IPS-20b (cell line): ENCODE measurements around the gene TRAF3.
"Not testable (repeated sequence)": the region's sequence is repeated elsewhere in the genome, so short reads cannot be mapped to it uniquely, and the experiment has no call there.

ENCODE experiments used
- H3K27ac ChIP-seq: one replicate; pipeline ENCODE4 v1.5.1; 2013; ENCODE audit warnings: low read length
- H3K27me3 ChIP-seq: 2 replicates; pipeline ENCODE4 v1.6.1; 2013; ENCODE audit warnings: mild to moderate bottlenecking, low read length, inconsistent platforms; ENCODE audit not compliant: insufficient read depth
- H3K36me3 ChIP-seq: 2 replicates; pipeline ENCODE4 v1.6.1; 2013; ENCODE audit warnings: low read depth, mild to moderate bottlenecking, inconsistent platforms, low read length, moderate library complexity; ENCODE audit not compliant: insufficient read depth
- H3K4me1 ChIP-seq: 2 replicates; pipeline ENCODE4 v1.6.1; 2013; ENCODE audit warnings: mild to moderate bottlenecking, control low read depth, inconsistent platforms, low read length, moderate library complexity; ENCODE audit not compliant: insufficient read depth
- H3K4me3 ChIP-seq: 2 replicates; pipeline ENCODE4 v1.5.1; 2013; ENCODE audit warnings: mild to moderate bottlenecking, low read length, inconsistent platforms
- H3K9ac ChIP-seq: 2 replicates; pipeline ENCODE4 v1.6.1; 2013; ENCODE audit warnings: low read depth, mild to moderate bottlenecking, inconsistent platforms, low read length, moderate library complexity
- H3K9me3 ChIP-seq: 2 replicates; pipeline ENCODE4 v1.6.1; 2013; ENCODE audit warnings: mild to moderate bottlenecking, low read depth, low read length, inconsistent platforms; ENCODE audit not compliant: insufficient read depth

Gene TRAF3

GRCh38 chr14:102867826-102868580 lies 90.8 kb downstream of the TRAF3 start:
- Histone ChIP-seq H3K27me3 (no peaks in the 10 kb centered on the region), H3K9ac (no peak overlapping the region), H3K4me1 (no peaks in the 10 kb centered on the region; the same call in 1 of the 2 replicates), H3K9me3 (no peaks in the 10 kb centered on the region), H3K4me3 (no peak overlapping the region), H3K36me3 (no peaks in the 10 kb centered on the region), H3K27ac (no peak overlapping the region)

GRCh38 chr14:102868956-102869547 lies 91.8 kb downstream of the TRAF3 start:
- Histone ChIP-seq H3K9ac (no peak overlapping the region), H3K27me3 (no peaks in the 10 kb centered on the region), H3K9me3 (no peaks in the 10 kb centered on the region), H3K4me1 (no peaks in the 10 kb centered on the region; the same call in 1 of the 2 replicates), H3K4me3 (no peak overlapping the region), H3K27ac (no peak overlapping the region), H3K36me3 (no peaks in the 10 kb centered on the region)

GRCh38 chr14:102870246-102870645 lies 93.0 kb downstream of the TRAF3 start:
- Histone ChIP-seq H3K27me3 (no peaks in the 10 kb centered on the region), H3K27ac (no peak overlapping the region), H3K9ac (no peak overlapping the region), H3K4me3 (no peak overlapping the region), H3K4me1 (no peaks in the 10 kb centered on the region; the same call in 1 of the 2 replicates), H3K36me3 (no peaks in the 10 kb centered on the region), H3K9me3 (no peaks in the 10 kb centered on the region)

GRCh38 chr14:102870994-102871831 lies 94.0 kb downstream of the TRAF3 start:
- H3K36me3 ChIP-seq: peaks cover 4% of the 10 kb centered on the region

GRCh38 chr14:102872020-102872419 lies 94.8 kb downstream of the TRAF3 start:
- H3K9ac ChIP-seq: no peak overlapping the region
- no peak overlapping the region for H3K27ac ChIP-seq
- H3K4me3 ChIP-seq: no peak overlapping the region
- no peaks in the 10 kb centered on the region for H3K4me1 ChIP-seq
- no peaks in the 10 kb centered on the region for H3K27me3 ChIP-seq
- no peaks in the 10 kb centered on the region for H3K9me3 ChIP-seq
- peaks cover 10% of the 10 kb centered on the region for H3K36me3 ChIP-seq

More at GRCh38 chr14:102870994-102871831, 94.0 kb downstream of the TRAF3 start:
- H3K9ac ChIP-seq: no peak overlapping the region
- H3K27me3 ChIP-seq: no peaks in the 10 kb centered on the region
- no peak overlapping the region for H3K4me3 ChIP-seq
- H3K4me1 ChIP-seq: no peaks in the 10 kb centered on the region; the same call in 1 of the 2 replicates
- no peak overlapping the region for H3K27ac ChIP-seq
- no peaks in the 10 kb centered on the region for H3K9me3 ChIP-seq

- H3K9ac ChIP-seq: no peak overlapping the region
- peaks cover 18% of the 10 kb centered on the region for H3K36me3 ChIP-seq
- H3K4me1 ChIP-seq: no peaks in the 10 kb centered on the region
- H3K4me3 ChIP-seq: no peak overlapping the region
- no peaks in the 10 kb centered on the region for H3K9me3 ChIP-seq
- H3K27ac ChIP-seq: no peak overlapping the region
- H3K27me3 ChIP-seq: no peaks in the 10 kb centered on the region
Observed at GRCh38 chr14:102873131-102873530, 95.9 kb downstream of the TRAF3 start.

GRCh38 chr14:102873546-102874061 lies 96.4 kb downstream of the TRAF3 start:
- no peak overlapping the region for H3K4me3 ChIP-seq
- no peak overlapping the region for H3K27ac ChIP-seq
- no peaks in the 10 kb centered on the region for H3K27me3 ChIP-seq
- no peaks in the 10 kb centered on the region; the same call in 1 of the 2 replicates for H3K4me1 ChIP-seq
- H3K9me3 ChIP-seq: no peaks in the 10 kb centered on the region
- peaks cover 18% of the 10 kb centered on the region for H3K36me3 ChIP-seq
- H3K9ac ChIP-seq: no peak overlapping the region

GRCh38 chr14:102875652-102876051 lies 98.4 kb downstream of the TRAF3 start:
- no peaks in the 10 kb centered on the region for H3K27me3 ChIP-seq
- H3K4me1 ChIP-seq: no peaks in the 10 kb centered on the region; the same call in 1 of the 2 replicates
- H3K9me3 ChIP-seq: no peaks in the 10 kb centered on the region
- no peak overlapping the region for H3K9ac ChIP-seq
- peaks cover 18% of the 10 kb centered on the region for H3K36me3 ChIP-seq
- no peak overlapping the region for H3K4me3 ChIP-seq
- no peak overlapping the region for H3K27ac ChIP-seq

GRCh38 chr14:102877511-102877910 lies 100.3 kb downstream of the TRAF3 start:
- H3K36me3 ChIP-seq: peaks cover 18% of the 10 kb centered on the region
- not testable (repeated sequence) for H3K4me1 ChIP-seq, H3K9me3 ChIP-seq, H3K9ac ChIP-seq, H3K4me3 ChIP-seq, H3K27ac ChIP-seq, H3K27me3 ChIP-seq

GRCh38 chr14:102878174-102878969 lies 101.1 kb downstream of the TRAF3 start:
- no peak overlapping the region for H3K4me3 ChIP-seq
- peaks cover 18% of the 10 kb centered on the region for H3K36me3 ChIP-seq
- no peaks in the 10 kb centered on the region for H3K27me3 ChIP-seq
- no peak overlapping the region for H3K9ac ChIP-seq
- H3K27ac ChIP-seq: no peak overlapping the region
- no peaks in the 10 kb centered on the region; the same call in 1 of the 2 replicates for H3K4me1 ChIP-seq
- no peaks in the 10 kb centered on the region for H3K9me3 ChIP-seq

- peaks cover 18% of the 10 kb centered on the region for H3K36me3 ChIP-seq
- H3K4me3 ChIP-seq: no peak overlapping the region
- H3K9ac ChIP-seq: no peak overlapping the region
- H3K9me3 ChIP-seq: no peaks in the 10 kb centered on the region
- H3K4me1 ChIP-seq: no peaks in the 10 kb centered on the region; the same call in 1 of the 2 replicates
- no peak overlapping the region for H3K27ac ChIP-seq
- no peaks in the 10 kb centered on the region for H3K27me3 ChIP-seq
Observed at GRCh38 chr14:102878970-102879460, 101.8 kb downstream of the TRAF3 start.
